GM18499 (cell line): ENCODE results near the gene DSC3.
"Not testable (repeated sequence)": the region's sequence is repeated elsewhere in the genome, so short reads cannot be mapped to it uniquely, and the experiment has no call there.

Source experiments
- ATAC-seq: cut with Tn5 transposase; IDR thresholded peaks from one replicate; pipeline ENCODE4 v1.9.1; 2021; ENCODE audit warnings: moderate number of reproducible peaks; ENCODE audit not compliant: insufficient read depth, unreplicated experiment

DSC3 gene

GRCh38 chr18:30982285-30982992 is 60.1 kb downstream of the DSC3 start:
- ATAC-seq = no peak

- ATAC-seq = not testable (repeated sequence)
Observed at GRCh38 chr18:30978091-30978490, 64.5 kb downstream of the DSC3 start.

GRCh38 chr18:30971338-30971956 is 71.1 kb downstream of the DSC3 start:
- ATAC-seq = no peak

GRCh38 chr18:30970196-30970816 is 72.2 kb downstream of the DSC3 start:
- ATAC-seq = no peak

- no peak for ATAC-seq
Observed at GRCh38 chr18:30969670-30970170, 72.8 kb downstream of the DSC3 start.

- ATAC-seq = no peak
Observed at GRCh38 chr18:30967701-30968100, 74.8 kb downstream of the DSC3 start.

GRCh38 chr18:30965237-30965636 is 77.3 kb downstream of the DSC3 start:
- ATAC-seq = no peak

- ATAC-seq = no peak
Observed at GRCh38 chr18:30960661-30961060, 81.9 kb downstream of the DSC3 start.

- ATAC-seq = no peak
Observed at GRCh38 chr18:30957066-30957465, 85.5 kb downstream of the DSC3 start.

- ATAC-seq = no peak
Observed at GRCh38 chr18:30954262-30954661, 88.3 kb downstream of the DSC3 start.

- ATAC-seq = no peak
Observed at GRCh38 chr18:30945761-30946160, 96.8 kb downstream of the DSC3 start.

- no peak for ATAC-seq
Observed at GRCh38 chr18:30944773-30945417, 97.6 kb downstream of the DSC3 start.

- ATAC-seq = no peak
Observed at GRCh38 chr18:30940952-30941539, 101.5 kb downstream of the DSC3 start.
